ENCODE data around the gene UEVLD. TPM values are rescaled to one million over a fixed set of nuclear protein-coding genes. Genes with fewer than 3 reads are reported as not detected.

The UEVLD gene
- total RNA-seq, 2 donors from 2014 or later = 28.1 to 37.1 TPM

- TF ChIP-seq POLR2AphosphoS5 (IDR thresholded peaks at IDR 0.05) (no peak), POLR2A (IDR thresholded peaks at IDR 0.05) (no peak), CTCF (IDR thresholded peaks at IDR 0.05) (no peak)
- no peak for DNase-seq (ENCODE audit: low spot score)
- intact Hi-C loops (cut with DNase I) = no loop called here
- Histone ChIP-seq H3K4me1 (replicated peaks) (no peaks in the 10 kb centered on the region), H3K36me3 (peaks cover 6 to 14% of the 10 kb centered on the region in 2 donors), H3K27ac (no peak overlapping the region), H3K4me3 (no peak overlapping the region), H3K27me3 (replicated peaks; ENCODE audit: insufficient read depth) (no peaks in the 10 kb centered on the region), H3K9me3 (no peaks in the 10 kb centered on the region)
- 90% methylated on average over 11 of the region's 11 CpGs for WGBS
These were observed 27.3 kb upstream of the UEVLD start for GRCh38 chr11:18615628-18616392.

- DNase-seq (ENCODE audit: low spot score) = no peak
- H3K9me3 ChIP-seq = no peaks in the 10 kb centered on the region
- H3K27ac ChIP-seq = no peak overlapping the region
- intact Hi-C loops (cut with DNase I) = no loop called here
- H3K4me1 ChIP-seq (replicated peaks) = no peaks in the 10 kb centered on the region
- H3K4me3 ChIP-seq = no peak overlapping the region
- WGBS = 96% methylated on average over 9 of the region's 10 CpGs
- H3K27me3 ChIP-seq (replicated peaks; ENCODE audit: insufficient read depth) = no peaks in the 10 kb centered on the region
- no peak for TF ChIP-seq POLR2AphosphoS5 (IDR thresholded peaks at IDR 0.05)
- no peak for TF ChIP-seq CTCF (IDR thresholded peaks at IDR 0.05)
- no peak for TF ChIP-seq POLR2A (IDR thresholded peaks at IDR 0.05)
- peaks cover 7 to 15% of the 10 kb centered on the region in 2 donors for H3K36me3 ChIP-seq
These were observed 26.1 kb upstream of the UEVLD start for GRCh38 chr11:18614667-18615066.

- 93% methylated on average over 4 of the region's 4 CpGs for WGBS
These were observed 23.9 kb upstream of the UEVLD start for GRCh38 chr11:18612394-18612793.

GRCh38 chr11:18611196-18611595 lies 22.7 kb upstream of the UEVLD start:
- intact Hi-C loops (cut with DNase I) = no loop called here
- WGBS = 97% methylated on average over 2 of the region's 2 CpGs
- Histone ChIP-seq H3K9me3 (no peaks in the 10 kb centered on the region), H3K4me1 (replicated peaks) (no peaks in the 10 kb centered on the region), H3K36me3 (peaks cover 10 to 21% of the 10 kb centered on the region in 2 donors), H3K27me3 (replicated peaks; ENCODE audit: insufficient read depth) (no peaks in the 10 kb centered on the region), H3K4me3 (no peak overlapping the region), H3K27ac (no peak overlapping the region)
- DNase-seq (ENCODE audit: low spot score) = no peak
- TF ChIP-seq POLR2A (IDR thresholded peaks at IDR 0.05) = no peak

More at GRCh38 chr11:18612394-18612793, 23.9 kb upstream of the UEVLD start:
- Histone ChIP-seq H3K36me3 (peaks cover 10 to 21% of the 10 kb centered on the region in 2 donors), H3K9me3 (no peaks in the 10 kb centered on the region), H3K4me3 (no peak overlapping the region), H3K27ac (no peak overlapping the region), H3K27me3 (replicated peaks; ENCODE audit: insufficient read depth) (no peaks in the 10 kb centered on the region), H3K4me1 (replicated peaks) (no peaks in the 10 kb centered on the region)
- intact Hi-C loops (cut with DNase I) = no loop called here
- DNase-seq (ENCODE audit: low spot score) = no peak
- TF ChIP-seq CTCF (IDR thresholded peaks at IDR 0.05) (no peak), POLR2A (IDR thresholded peaks at IDR 0.05) (no peak), POLR2AphosphoS5 (IDR thresholded peaks at IDR 0.05) (no peak)

- no peak for DNase-seq (ENCODE audit: low spot score)
- H3K27me3 ChIP-seq (replicated peaks; ENCODE audit: insufficient read depth) = no peaks in the 10 kb centered on the region
- no peaks in the 10 kb centered on the region for H3K4me1 ChIP-seq (replicated peaks)
- no peak for TF ChIP-seq POLR2A (IDR thresholded peaks at IDR 0.05)
- H3K27ac ChIP-seq = no peak overlapping the region
- WGBS = 61% methylated on average over 3 of the region's 3 CpGs
- peaks cover 10 to 15% of the 10 kb centered on the region in 2 donors for H3K36me3 ChIP-seq
- H3K4me3 ChIP-seq = no peak overlapping the region
- intact Hi-C loops (cut with DNase I) = no loop called here
- no peaks in the 10 kb centered on the region for H3K9me3 ChIP-seq
These were observed 19.8 kb upstream of the UEVLD start for GRCh38 chr11:18608376-18608775.
